Measurements from ENCODE around the gene IFI35.
A peak's percentile ranks its signal among the peaks of the same experiment; 100 is the strongest.
"Not testable (repeated sequence)": the region's sequence is repeated elsewhere in the genome, so short reads cannot be mapped to it uniquely, and the experiment has no call there.

IFI35 gene

DNA sequence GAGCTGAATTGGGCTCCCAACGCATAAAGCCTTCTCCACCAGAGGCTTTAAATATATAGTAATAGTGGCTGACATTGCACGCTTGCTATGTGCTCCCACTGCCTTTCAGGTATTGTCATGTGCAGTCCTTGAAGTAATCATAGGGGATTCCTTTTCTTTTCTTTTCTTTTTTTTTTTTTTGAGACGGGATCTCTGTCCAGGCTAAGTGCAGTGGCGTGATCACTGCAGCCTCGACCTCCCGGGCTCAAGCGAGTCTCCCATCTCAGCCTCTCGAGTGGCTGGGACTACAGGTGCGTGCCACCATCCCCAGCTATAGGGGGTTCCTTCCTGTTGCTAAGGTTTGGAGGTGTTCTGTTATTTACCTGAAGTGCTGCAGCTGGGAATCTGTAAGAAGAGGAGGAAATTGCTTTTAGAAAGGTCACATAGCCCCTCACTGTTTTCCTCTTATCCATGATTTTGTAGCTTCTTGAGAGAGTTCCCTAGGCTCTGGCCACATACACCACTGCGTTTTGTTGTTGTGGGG, 7.5 kb upstream of the IFI35 start:
- TF ChIP-seq, protein P1, sequence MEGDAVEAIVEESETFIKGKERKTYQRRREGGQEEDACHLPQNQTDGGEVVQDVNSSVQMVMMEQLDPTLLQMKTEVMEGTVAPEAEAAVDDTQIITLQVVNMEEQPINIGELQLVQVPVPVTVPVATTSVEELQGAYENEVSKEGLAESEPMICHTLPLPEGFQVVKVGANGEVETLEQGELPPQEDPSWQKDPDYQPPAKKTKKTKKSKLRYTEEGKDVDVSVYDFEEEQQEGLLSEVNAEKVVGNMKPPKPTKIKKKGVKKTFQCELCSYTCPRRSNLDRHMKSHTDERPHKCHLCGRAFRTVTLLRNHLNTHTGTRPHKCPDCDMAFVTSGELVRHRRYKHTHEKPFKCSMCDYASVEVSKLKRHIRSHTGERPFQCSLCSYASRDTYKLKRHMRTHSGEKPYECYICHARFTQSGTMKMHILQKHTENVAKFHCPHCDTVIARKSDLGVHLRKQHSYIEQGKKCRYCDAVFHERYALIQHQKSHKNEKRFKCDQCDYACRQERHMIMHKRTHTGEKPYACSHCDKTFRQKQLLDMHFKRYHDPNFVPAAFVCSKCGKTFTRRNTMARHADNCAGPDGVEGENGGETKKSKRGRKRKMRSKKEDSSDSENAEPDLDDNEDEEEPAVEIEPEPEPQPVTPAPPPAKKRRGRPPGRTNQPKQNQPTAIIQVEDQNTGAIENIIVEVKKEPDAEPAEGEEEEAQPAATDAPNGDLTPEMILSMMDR (IDR thresholded peaks at IDR 0.05; ENCODE audit: low read length, missing control alignments) = no peak
- peak overlapping the region; percentile 95 for H3K4me3 ChIP-seq (replicated peaks; ENCODE audit: low read depth, low read length)
- no peak for DNase-seq (ENCODE audit: low read depth)

DNA sequence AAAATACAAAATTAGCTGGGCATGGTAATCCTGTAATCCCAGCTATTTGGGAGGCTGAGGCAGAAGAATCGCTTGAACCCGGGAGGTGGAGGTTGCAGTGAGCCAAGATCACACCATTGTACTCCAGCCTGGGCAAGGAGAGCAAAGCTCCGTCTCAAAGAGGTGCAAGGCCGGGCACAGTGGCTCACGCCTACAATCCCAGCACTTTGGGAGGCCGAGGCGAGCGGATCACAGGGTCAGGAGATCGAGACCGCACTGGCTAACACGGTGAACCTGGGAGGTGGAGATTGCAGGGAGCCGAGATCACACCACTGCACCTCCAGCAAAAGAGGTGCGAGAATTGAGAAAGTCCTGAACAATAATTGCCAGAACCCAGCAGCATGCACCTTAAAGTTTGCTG, 5.7 kb upstream of the IFI35 start:
- not testable (repeated sequence) for H3K4me3 ChIP-seq (replicated peaks; ENCODE audit: low read depth, low read length); DNase-seq (ENCODE audit: low read depth)

DNA sequence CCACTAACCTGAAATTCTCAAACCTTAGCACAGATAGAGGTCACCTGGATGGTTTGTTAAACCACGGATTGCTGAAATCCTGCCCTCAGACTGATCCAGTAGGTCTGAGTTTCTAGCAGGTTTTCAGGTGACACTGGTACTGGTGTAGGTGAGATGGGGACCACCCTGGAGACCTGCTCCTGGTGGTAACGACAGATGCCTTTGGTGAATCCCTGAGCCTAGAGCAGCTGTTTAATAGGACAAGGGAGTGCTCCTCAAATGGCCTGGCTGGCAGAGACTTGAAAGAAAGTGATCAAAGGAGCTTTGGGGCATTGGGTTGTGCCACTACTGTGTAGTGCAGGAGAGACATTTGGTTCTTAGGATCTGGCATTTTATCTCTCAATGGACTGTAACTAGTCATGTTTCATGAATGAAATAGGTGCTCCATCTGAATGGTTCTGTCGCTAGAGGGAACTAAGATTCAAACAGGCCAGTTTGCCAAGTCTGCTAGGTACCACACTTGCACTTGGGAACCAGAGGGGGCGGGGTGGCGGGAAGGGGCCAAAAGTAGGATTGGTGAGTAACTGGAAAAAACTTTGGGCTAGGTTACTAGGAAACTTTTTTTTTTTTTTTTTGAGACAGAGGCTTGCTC, 2.9 kb upstream of the IFI35 start:
- no peak for DNase-seq (ENCODE audit: low read depth)
- no peak overlapping the region for H3K4me3 ChIP-seq (replicated peaks; ENCODE audit: low read depth, low read length)
- TF ChIP-seq, protein P1 (IDR thresholded peaks at IDR 0.05; ENCODE audit: low read length, missing control alignments) = no peak

DNA sequence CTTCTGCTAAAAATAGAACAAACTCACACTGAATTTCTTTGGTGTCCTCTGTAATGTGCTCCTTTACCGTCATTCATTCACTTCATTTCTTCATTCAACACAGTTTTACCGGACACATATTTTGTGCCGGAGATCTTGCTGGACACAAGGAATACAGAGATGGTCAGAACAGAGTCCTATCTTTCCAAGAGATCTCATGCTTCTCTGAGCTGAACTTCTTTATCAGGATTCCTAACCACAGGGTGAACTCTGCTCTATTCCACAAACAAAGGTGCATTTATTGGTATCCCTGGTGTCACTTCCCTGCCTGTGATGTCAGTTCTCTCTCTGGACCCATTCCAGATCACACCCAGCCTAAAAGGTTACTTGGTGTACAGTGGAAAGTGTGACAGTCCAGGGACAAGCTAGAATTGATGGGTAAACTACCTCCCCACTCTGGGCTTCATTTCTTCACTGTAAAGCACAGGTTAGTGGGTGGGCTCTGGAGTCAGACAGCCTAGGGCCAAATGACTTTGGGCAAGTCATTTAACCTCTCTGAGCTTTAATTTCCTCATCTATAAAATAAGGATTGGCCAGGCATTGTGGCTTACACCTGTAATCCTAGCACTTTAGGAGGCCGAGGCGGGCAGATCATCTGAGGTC, 4.2 kb downstream of the IFI35 start:
- TF ChIP-seq, protein P1 (IDR thresholded peaks at IDR 0.05; ENCODE audit: low read length, missing control alignments) = no peak
- no peak for DNase-seq (ENCODE audit: low read depth)
- no peak overlapping the region for H3K4me3 ChIP-seq (replicated peaks; ENCODE audit: low read depth, low read length)

DNA sequence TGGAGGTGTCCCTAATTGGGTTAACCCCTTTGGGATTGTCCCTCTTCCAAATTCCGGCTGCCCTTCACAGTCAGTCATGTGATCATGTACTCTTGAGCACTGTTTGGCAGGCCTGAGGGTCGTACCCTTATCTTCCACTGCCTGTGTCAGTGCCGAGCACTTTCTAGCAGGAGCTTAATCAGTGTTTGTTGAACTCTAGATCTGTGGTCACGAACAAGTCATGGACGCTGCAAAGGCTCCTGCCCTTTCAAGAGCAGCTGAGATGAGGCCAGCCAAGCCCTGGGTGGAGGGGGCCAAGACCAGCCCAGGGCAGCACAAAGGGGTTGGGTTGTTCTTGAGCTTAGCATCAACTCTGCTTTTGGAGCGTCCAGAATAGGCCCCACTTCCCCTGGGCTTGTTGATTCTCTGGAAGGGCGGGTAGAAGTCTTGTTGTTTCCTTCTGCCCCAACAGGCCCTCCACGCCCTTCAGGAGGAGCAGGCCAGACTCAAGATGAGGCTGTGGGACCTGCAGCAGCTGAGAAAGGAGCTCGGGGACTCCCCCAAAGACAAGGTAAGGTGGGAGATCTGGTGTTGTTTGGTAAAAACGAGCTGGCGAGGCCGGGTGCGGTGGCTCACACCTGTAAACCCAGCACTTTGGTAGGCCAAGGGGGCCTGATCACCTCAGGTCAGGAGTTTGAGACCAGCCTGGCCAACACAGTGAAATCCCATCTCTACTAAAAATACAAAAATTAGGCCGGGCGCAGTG, 5.3 kb downstream of the IFI35 start:
- TF ChIP-seq, protein P1 (IDR thresholded peaks at IDR 0.05; ENCODE audit: low read length, missing control alignments) = no peak
- no peak overlapping the region for H3K4me3 ChIP-seq (replicated peaks; ENCODE audit: low read depth, low read length)
- no peak for DNase-seq (ENCODE audit: low read depth)

DNA sequence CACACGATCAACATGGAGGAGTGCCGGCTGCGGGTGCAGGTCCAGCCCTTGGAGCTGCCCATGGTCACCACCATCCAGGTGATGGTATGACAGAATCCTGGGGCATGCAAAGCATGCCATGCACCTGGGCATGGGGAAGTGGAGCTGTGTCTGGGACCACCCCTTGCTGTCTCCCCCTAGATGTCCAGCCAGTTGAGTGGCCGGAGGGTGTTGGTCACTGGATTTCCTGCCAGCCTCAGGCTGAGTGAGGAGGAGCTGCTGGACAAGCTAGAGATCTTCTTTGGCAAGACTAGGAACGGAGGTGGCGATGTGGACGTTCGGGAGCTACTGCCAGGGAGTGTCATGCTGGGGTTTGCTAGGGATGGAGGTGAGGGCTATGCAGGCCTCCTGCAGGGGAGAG, 6.7 kb downstream of the IFI35 start:
- DNase-seq (ENCODE audit: low read depth) = no peak
- TF ChIP-seq, protein P1 (IDR thresholded peaks at IDR 0.05; ENCODE audit: low read length, missing control alignments) = no peak
- H3K4me3 ChIP-seq (replicated peaks; ENCODE audit: low read depth, low read length) = no peak overlapping the region

DNA sequence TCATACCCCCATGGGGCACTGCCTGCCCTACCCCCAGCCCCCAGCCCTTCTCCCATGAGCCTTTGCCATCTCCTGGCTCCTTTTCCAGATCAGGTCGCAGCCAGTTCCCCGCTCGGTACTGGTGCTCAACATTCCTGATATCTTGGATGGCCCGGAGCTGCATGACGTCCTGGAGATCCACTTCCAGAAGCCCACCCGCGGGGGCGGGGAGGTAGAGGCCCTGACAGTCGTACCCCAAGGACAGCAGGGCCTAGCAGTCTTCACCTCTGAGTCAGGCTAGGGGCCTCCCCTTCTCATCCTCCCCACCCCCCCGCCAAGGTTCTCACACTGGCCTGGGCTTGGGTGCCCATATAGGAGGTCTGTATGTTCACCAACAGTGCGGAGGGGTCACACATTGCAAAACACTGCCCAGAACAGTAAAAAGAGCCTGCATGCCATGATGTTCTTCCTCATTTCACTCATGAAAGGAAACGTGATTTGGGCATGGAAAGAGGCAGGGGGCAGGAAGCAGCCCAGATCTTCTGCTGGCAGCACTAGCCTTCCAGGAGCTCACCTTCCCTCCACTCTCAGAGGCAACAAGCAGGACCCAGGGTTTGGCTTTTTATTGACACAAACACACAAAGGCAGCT, 7.5 kb downstream of the IFI35 start:
- no peak for DNase-seq (ENCODE audit: low read depth)
- TF ChIP-seq, protein P1 (IDR thresholded peaks at IDR 0.05; ENCODE audit: low read length, missing control alignments) = no peak
- no peak overlapping the region for H3K4me3 ChIP-seq (replicated peaks; ENCODE audit: low read depth, low read length)
